Activated T-cell treated with anti-CD3 and anti-CD28 coated beads, Interleukin-2, amount 50 U/mL, for 4 hours (primary cell): ENCODE measurements around the gene INTS15. TPM values are rescaled to one million over a fixed set of nuclear protein-coding genes. Genes with fewer than 3 reads are reported as not detected.
A peak's percentile ranks its signal among the peaks of the same experiment; 100 is the strongest.

Experiments used
- ATAC-seq, 2 donors: fragments of 200-7000 bp; cut with Tn5 transposase; one replicate each; pipeline ENCODE4 v1.10.0; 2021
- DNase-seq: peaks from one replicate; pipeline ENCODE4 v3.0.0-alpha.2; 2020
- H3K27me3 Mint-ChIP-seq: one replicate; pipeline ENCODE4 v1.8.0; 2021; ENCODE audit warnings: low read depth, mixed read lengths
- H3K36me3 Mint-ChIP-seq: one replicate; pipeline ENCODE4 v1.8.0; 2022; ENCODE audit warnings: mixed read lengths; ENCODE audit not compliant: insufficient read depth
- H3K4me1 Mint-ChIP-seq: one replicate; pipeline ENCODE4 v1.8.0; 2021; ENCODE audit warnings: low read depth, mixed read lengths
- H3K4me3 Mint-ChIP-seq: one replicate; pipeline ENCODE4 v1.8.0; 2021; ENCODE audit warnings: mild to moderate bottlenecking, moderate library complexity, mixed read lengths
- H3K9me3 Mint-ChIP-seq: one replicate; pipeline ENCODE4 v1.8.0; 2021; ENCODE audit warnings: mixed read lengths
- total RNA-seq, 3 donors: library from RNA; stranded (reverse); gene quantifications; one replicate each; pipeline ENCODE4 v1.2.1, GENCODE V29; 2021

The INTS15 gene
- total RNA-seq, 3 donors from 2014 or later: 51.4 to 60.1 (median 59.1) TPM

DNA sequence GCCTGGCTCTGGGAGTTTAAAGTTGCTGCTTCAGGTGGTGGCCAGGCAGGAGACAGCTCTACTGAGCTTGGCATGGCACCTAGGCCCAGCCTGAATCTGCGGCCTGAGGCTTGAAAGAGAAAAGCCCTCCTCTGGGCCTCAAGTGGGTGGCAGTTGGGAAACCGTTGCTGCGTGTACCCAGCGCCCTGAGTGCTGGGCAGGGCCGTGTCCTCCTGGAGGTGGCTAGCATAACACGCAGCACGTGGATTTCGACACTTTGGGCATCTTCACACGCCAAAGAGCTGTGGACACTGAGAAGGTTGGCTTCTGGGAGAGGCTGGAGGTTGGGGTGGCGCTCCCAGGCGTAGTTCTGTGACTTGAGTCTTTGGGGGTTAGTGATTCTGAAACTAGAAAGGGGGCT lies 49.8 kb downstream of the INTS15 start:
- ATAC-seq: no peak
- H3K4me3 Mint-ChIP-seq: peak overlapping the region; percentile 88
- peaks cover 27% of the 10 kb centered on the region for H3K4me1 Mint-ChIP-seq
- H3K27me3 Mint-ChIP-seq: no peaks in the 10 kb centered on the region
- no peak for DNase-seq
- H3K9me3 Mint-ChIP-seq: no peaks in the 10 kb centered on the region
- peaks cover 21% of the 10 kb centered on the region for H3K36me3 Mint-ChIP-seq

DNA sequence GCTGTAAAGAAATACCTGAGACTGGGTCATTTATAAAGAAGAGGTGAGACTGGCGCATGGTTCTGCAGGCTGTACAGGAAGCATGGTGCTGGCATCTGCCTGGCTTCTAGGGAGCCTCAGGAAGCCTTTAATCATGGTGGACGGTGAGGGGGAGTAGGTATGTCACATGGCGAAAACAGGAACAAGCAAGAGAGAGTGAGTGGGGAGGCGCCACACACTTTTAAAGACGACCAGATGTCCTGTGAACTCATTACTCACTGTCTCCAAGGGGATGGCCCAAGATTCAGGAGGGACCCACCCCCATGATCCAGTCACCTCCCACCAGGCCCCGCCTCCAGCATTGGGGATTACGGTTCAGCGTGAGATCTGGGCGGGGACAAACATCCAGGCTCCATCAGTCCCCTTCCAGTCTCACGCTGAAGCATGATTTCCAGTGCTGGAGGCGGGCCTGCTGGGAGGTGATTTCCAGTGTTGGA lies 50.5 kb downstream of the INTS15 start:
- Mint-ChIP-seq H3K27me3 (no peaks in the 10 kb centered on the region), H3K9me3 (no peaks in the 10 kb centered on the region), H3K36me3 (peaks cover 21% of the 10 kb centered on the region), H3K4me3 (peak overlapping the region; percentile 3), H3K4me1 (peaks cover 27% of the 10 kb centered on the region)
- ATAC-seq (peak in 1 of 2 donors; percentile 9), DNase-seq (no peak)

DNA sequence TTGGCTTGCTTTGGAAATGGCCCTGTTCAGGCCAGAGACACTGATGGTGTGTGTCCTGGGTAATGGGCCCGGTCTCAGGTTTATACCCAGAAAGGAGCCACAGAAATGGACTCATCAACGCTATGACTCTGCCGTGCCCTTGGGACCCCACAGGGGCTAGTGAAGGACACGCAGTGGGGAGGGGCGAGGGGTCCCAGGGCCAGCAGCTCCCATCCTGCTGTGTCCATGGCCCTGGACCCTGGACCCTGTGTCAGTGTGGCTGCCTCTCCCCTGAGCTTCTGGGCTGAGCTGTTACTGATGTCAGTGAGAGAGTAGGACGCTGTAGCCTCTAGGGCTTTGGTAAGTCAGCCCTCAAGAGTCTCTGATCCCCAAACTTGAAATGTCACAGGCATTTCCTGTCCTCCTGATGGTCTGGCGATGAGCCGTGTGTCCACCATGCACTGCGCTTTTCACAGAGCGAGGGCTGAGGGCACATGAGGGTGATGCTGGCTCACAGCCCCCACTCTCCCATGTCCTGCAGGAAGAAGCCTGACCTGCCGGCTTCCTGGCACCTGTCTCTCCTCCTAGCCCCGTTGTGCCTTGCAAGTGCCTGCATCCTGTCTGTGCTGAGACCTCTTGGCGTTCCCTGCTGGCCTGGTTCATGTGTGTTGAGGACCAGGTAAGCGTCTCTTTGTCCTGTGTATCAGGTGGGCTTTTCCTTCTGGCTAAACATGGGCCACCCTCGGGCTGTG lies 51.6 kb downstream of the INTS15 start:
- Mint-ChIP-seq H3K36me3 (peaks cover 26% of the 10 kb centered on the region), H3K9me3 (no peaks in the 10 kb centered on the region), H3K4me3 (no peak overlapping the region), H3K4me1 (peaks cover 27% of the 10 kb centered on the region), H3K27me3 (no peaks in the 10 kb centered on the region)
- no peak for ATAC-seq
- no peak for DNase-seq

DNA sequence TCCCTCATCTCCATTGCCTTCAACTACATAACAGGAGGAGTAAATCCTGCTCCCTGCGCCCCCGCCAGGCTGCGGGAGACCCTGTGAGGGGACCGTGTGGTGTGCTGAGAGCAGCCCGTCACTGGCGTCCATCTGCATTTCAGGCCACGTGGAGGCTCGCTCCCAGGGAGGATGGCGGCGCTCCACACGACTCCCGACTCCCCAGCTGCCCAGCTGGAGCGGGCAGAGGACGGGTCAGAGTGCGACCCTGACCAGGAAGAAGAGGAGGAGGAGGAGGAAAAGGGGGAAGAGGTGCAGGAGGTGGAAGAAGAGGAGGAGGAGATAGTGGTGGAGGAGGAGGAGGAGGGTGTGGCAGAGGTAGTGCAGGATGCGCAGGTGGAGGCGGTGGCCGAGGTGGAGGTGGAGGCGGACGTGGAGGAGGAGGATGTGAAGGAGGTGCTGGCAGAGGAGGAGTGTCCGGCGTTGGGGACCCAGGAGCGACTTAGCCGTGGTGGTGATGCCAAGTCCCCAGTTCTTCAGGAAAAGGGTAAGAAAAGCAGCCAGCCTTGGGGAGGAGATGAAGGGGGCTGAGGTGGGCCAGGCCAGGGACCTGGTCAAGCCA lies 52.5 kb downstream of the INTS15 start:
- Mint-ChIP-seq H3K4me1 (peaks cover 25% of the 10 kb centered on the region), H3K27me3 (no peaks in the 10 kb centered on the region), H3K36me3 (peaks cover 31% of the 10 kb centered on the region), H3K9me3 (no peaks in the 10 kb centered on the region), H3K4me3 (no peak overlapping the region)
- DNase-seq: no peak
- ATAC-seq: no peak

DNA sequence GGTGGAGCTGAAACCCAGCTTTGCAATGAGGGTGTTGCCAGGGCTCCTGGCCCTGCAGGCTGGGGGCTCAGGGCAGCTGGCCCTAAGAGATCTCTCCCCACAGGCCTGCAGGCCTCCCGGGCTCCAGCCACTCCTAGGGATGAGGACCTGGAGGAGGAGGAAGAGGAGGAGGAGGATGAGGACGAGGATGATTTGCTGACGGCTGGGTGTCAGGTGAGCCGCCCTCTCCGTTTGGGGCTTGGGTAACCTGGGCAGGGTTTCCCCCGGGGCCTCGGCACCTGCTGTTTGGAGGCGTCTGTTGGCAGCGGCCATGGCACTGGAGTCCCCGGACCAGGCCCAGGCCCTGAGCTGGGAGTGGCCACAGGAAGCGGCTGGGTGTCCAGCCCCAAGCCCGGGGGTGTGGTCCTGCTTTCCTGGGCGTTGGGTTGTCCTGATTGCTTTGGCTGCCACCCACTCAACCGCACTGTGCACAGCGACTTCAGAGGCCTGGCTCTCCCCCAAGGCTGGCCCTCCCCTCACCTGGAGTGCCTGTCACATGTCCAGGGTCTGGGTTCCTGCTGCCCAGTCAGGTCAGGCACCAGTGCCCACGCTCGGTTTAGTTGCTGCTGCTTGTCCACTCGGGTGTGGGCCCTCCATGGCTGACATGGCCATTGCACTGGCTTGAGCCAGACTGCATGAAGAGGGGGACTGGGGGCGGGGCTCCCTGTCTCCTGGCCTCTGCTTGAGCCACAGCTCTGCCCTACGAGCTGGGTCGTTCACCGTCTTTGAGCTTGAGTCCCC lies 53.2 kb downstream of the INTS15 start:
- Mint-ChIP-seq H3K4me1 (peaks cover 22% of the 10 kb centered on the region), H3K36me3 (peaks cover 35% of the 10 kb centered on the region), H3K27me3 (no peaks in the 10 kb centered on the region), H3K4me3 (no peak overlapping the region), H3K9me3 (no peaks in the 10 kb centered on the region)
- DNase-seq (no peak), ATAC-seq (no peak)

DNA sequence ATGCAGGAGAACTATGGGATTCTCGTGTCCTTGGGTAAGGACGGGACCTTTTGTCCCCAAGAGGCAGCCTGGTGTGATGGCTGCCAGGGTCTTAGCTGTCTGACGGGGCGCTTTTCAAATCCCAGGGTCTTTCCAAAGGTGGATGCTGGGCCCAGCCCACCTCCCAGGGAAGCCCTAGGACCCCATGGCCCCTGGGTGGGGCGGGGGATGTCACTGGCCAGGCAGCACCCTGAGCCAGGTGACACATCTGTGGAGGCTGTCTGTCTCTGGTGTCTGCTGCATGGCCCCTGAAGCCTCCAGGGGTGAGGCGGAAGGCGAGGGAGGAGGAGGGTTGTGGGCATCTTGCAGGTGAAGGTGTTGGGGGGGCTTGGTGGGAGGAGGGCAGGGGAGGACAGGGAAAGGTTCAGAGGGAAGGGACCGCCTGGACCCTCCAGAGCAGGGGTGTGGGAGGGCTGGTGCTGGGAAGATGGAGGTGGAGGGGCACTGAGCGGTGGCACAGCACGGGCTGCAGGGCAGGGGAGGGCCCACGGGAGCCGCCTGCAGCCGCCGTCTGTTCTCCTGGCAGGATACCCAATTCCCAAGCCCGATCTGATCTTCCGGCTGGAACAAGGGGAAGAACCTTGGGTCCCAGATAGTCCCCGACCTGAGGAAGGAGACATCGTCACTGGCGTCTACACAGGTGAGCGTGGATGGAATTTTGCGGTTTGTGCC lies 54.2 kb downstream of the INTS15 start:
- H3K4me1 Mint-ChIP-seq: peaks cover 12% of the 10 kb centered on the region
- H3K27me3 Mint-ChIP-seq: no peaks in the 10 kb centered on the region
- H3K4me3 Mint-ChIP-seq: no peak overlapping the region
- DNase-seq: no peak
- H3K9me3 Mint-ChIP-seq: no peaks in the 10 kb centered on the region
- no peak for ATAC-seq
- peaks cover 33% of the 10 kb centered on the region for H3K36me3 Mint-ChIP-seq

DNA sequence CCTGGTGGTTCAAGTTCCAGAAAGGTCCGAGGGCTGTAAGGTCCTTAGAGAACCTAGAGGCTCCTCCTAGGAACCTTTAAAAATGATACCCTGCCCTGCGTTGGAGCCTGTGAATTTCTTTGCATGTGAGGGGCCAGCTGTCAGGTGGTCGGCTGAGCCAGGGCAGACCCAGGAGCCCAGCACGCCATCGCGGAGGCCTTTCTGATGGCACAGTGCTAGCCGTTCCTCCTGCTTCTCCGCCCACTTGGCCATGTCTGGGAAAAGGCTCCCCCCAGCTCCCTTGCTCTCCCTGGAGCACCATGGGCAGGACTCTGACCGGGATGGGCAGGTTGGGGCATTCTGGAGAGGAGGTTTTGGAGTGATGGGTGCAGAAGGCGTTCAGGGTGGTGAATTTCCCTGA lies 54.9 kb downstream of the INTS15 start:
- Mint-ChIP-seq H3K4me3 (no peak overlapping the region), H3K27me3 (no peaks in the 10 kb centered on the region), H3K9me3 (no peaks in the 10 kb centered on the region), H3K4me1 (peaks cover 6% of the 10 kb centered on the region), H3K36me3 (peaks cover 28% of the 10 kb centered on the region)
- DNase-seq: no peak
- ATAC-seq: no peak

DNA sequence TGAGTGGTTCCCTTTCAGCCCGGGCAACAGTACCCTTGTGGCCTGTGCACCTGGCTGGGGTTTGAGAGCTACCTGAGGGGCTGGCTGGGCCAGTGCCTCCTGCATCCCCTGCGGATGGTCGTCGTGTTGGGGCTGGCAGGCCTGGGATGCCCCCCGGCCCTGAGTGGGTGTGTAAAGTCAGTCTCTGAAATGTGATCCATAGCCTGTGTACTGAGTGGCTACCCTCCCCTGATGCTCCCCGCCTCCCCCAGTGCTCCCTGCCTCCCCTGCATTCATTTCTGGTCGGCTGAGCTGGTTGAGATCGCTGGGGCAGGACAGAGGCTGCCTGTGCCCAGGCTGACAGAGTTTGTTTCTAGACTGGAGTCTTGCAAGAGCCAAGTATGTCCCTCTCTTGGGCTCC lies 56.6 kb downstream of the INTS15 start:
- no peaks in the 10 kb centered on the region for H3K27me3 Mint-ChIP-seq
- DNase-seq (no peak), ATAC-seq (no peak)
- H3K36me3 Mint-ChIP-seq: peaks cover 34% of the 10 kb centered on the region
- H3K4me3 Mint-ChIP-seq: no peak overlapping the region
- H3K4me1 Mint-ChIP-seq: no peaks in the 10 kb centered on the region
- H3K9me3 Mint-ChIP-seq: no peaks in the 10 kb centered on the region

DNA sequence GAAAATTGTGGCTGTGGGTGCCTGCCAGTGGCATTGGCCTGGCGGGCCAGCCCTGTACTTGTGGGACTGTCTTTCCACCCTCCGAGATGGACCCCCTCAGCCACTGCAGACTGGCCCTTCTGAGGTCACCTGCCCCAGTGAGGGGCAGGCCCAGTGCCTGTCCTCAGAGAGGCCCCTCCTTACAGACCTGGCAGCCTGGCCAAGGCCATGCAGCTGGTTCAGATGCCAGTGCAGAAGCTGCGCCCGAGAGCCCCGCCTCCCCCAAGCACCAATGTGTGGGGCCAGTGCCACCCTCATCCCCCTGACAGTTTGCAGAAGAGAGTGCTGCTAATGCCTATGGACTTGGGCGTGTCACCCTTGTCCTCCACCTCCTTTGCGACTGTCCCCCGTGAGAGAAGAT lies 57.3 kb downstream of the INTS15 start:
- Mint-ChIP-seq H3K9me3 (no peaks in the 10 kb centered on the region), H3K36me3 (peaks cover 32% of the 10 kb centered on the region), H3K27me3 (no peaks in the 10 kb centered on the region), H3K4me1 (no peaks in the 10 kb centered on the region), H3K4me3 (no peak overlapping the region)
- no peak for DNase-seq
- ATAC-seq: no peak

DNA sequence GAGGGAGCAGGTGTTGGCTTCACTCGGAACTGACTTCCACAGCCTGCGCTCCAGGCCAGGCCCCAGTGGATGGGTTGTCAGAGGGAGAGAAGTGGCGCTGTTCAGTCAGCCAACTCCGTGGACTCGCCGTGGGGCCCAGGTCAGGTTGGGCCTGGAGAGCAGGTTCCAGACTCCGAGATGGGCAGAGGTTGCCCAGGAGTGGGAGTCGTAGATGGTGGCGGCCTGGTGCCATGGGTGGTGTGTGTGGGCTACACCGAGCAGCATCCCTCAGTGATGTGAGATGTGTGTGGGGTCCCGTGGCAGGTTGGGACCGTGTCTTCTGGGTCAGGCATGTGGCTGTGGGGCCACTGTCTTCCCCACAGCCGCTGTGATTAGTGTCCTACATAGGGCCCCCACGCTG lies 57.7 kb downstream of the INTS15 start:
- Mint-ChIP-seq H3K36me3 (peaks cover 33% of the 10 kb centered on the region), H3K4me1 (no peaks in the 10 kb centered on the region), H3K9me3 (no peaks in the 10 kb centered on the region)

DNA sequence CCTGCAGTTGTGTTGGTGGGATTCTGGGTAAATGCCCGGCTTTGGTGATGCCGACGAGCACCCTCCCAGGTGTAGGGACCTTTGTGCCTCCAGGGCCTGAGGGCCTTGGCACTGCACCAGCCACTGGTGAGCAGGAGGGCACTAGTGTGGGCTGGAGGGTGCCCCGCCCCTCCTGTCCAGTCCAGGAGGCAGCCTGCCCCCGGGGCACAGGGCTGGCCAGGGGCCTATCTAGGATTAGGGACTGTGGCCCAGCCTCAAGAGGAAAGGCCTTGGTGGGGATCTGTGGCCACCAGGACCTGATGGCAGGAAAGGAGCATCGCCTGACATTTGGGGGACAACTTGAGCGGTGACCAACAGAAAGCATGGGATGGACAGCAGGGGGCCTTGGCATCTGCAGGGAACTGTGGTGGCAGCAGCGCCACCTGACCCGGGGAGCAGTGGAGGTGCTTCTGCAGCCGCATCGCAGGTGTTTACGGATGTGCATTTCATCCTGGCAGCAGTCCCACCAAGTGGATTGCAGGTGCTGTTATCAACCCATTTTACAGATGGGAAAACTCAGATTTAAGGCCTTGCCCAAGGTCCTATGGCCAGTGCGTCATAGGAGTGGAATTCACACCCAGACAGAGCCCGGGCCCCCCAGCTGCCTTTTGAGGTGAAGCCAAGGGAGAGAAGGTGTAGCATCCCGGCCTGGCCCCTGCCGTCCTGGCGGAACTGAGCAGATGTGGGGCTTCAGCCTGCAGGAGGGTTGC lies 58.4 kb downstream of the INTS15 start:
- H3K4me1 Mint-ChIP-seq: no peaks in the 10 kb centered on the region
- H3K9me3 Mint-ChIP-seq: no peaks in the 10 kb centered on the region
- H3K4me3 Mint-ChIP-seq: no peak overlapping the region
- DNase-seq (no peak), ATAC-seq (no peak)
- H3K27me3 Mint-ChIP-seq: no peaks in the 10 kb centered on the region
- H3K36me3 Mint-ChIP-seq: peaks cover 33% of the 10 kb centered on the region

More for the DNA sequence above, 57.7 kb downstream of the INTS15 start:
- no peak overlapping the region for H3K4me3 Mint-ChIP-seq
- DNase-seq (no peak), ATAC-seq (no peak)
- H3K27me3 Mint-ChIP-seq: no peaks in the 10 kb centered on the region

DNA sequence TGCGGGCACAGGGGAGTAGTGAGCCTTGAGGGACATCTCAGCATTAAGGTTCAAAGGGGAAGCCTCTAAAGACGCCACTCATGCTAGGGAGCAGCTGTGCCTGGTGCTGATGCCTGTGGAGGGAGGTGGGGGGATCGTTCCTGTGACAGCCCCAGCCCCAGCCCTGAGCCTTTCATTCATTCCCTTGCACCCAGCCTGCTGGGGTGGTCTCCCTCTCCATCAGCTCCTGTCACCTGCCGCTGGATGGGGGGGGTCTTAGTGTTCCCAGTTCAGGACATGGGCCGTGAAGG lies 58.9 kb downstream of the INTS15 start:
- peaks cover 30% of the 10 kb centered on the region for H3K36me3 Mint-ChIP-seq
- H3K4me1 Mint-ChIP-seq: no peaks in the 10 kb centered on the region
- DNase-seq (no peak), ATAC-seq (no peak)
- H3K9me3 Mint-ChIP-seq: no peaks in the 10 kb centered on the region
- no peaks in the 10 kb centered on the region for H3K27me3 Mint-ChIP-seq
- no peak overlapping the region for H3K4me3 Mint-ChIP-seq

DNA sequence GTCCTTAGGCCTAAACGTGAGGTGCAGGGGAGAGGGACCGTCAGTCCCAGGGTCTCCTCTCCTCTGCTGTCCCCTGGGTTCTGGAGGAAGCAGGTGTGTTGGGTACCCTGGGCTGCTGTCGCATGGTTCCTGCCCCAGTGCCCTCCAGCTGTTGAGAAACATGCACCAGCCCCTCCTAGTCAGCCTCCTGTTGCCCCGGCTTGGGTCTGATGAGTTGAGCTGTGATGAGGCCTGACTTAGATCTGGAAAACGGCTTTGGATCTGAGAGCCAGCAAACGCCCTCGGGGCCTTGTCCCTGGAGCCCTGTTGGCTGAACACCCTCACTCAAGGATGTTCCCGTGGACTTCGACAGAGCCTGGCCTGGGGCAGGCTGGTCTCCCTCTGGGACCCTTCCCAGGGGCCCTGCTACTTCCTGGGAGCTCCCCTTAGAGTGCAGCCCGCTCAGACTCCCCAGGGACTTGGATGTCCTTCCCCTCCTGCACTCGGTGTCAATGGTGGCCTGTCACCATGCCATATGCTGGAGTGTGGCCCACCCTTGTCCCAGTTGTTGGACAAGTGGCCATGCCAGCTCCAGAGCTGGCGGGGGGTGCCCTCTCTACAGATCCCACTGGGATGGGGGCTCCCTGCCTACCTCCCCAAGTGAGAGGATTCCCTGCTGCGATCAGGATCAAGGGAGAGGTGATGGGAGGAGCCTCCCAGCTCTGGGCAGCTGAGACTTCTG lies 59.6 kb downstream of the INTS15 start:
- no peak for ATAC-seq
- no peaks in the 10 kb centered on the region for H3K9me3 Mint-ChIP-seq
- no peak overlapping the region for H3K4me3 Mint-ChIP-seq
- peaks cover 29% of the 10 kb centered on the region for H3K36me3 Mint-ChIP-seq
- H3K4me1 Mint-ChIP-seq: no peaks in the 10 kb centered on the region
- H3K27me3 Mint-ChIP-seq: no peaks in the 10 kb centered on the region
- no peak for DNase-seq
